SK-N-MC (cell line): ENCODE results near the gene C12orf76.
"Not testable (repeated sequence)": the region's sequence is repeated elsewhere in the genome, so short reads cannot be mapped to it uniquely, and the experiment has no call there.

ENCODE experiments used
- EZH2 ChIP-seq: fragments of 200-600 bp; sonication (generic); IDR thresholded peaks from one replicate; pipeline ENCODE4 v1.6.1; 2017; ENCODE audit warnings: antibody characterized with exemption
- POLR2AphosphoS5 ChIP-seq: IDR thresholded peaks from 2 replicates; pipeline ENCODE4 v1.6.1; 2012; ENCODE audit warnings: mild to moderate bottlenecking, low read depth, low read length, borderline replicate concordance

- TF ChIP-seq POLR2AphosphoS5, EZH2: not testable (repeated sequence)
These were observed 24.3 kb upstream of the C12orf76 start for GRCh38 chr12:110072636-110073035.
